Measurements from ENCODE around the gene TVP23A. TPM values are rescaled to one million over a fixed set of nuclear protein-coding genes. Genes with fewer than 3 reads are reported as not detected.
"Not testable (repeated sequence)": the region's sequence is repeated elsewhere in the genome, so short reads cannot be mapped to it uniquely, and the experiment has no call there.

TVP23A gene
- total RNA-seq, 1 donor from 2014 or later, result 0.05 TPM

GRCh38 chr16:10805334-10805733, 13.3 kb downstream of the TVP23A start:
- DNase-seq (ENCODE audit: low read depth), result no peak

- DNase-seq (ENCODE audit: low read depth), result no peak
Measured at GRCh38 chr16:10799736-10800135, 18.9 kb downstream of the TVP23A start.

- no peak for DNase-seq (ENCODE audit: low read depth)
Measured at GRCh38 chr16:10791048-10791447, 27.5 kb downstream of the TVP23A start.

GRCh38 chr16:10788630-10789029, 30.0 kb downstream of the TVP23A start:
- not testable (repeated sequence) for DNase-seq (ENCODE audit: low read depth)

GRCh38 chr16:10787304-10787703, 31.3 kb downstream of the TVP23A start:
- DNase-seq (ENCODE audit: low read depth), result no peak

GRCh38 chr16:10782628-10783027, 36.0 kb downstream of the TVP23A start:
- no peak for DNase-seq (ENCODE audit: low read depth)

- no peak for DNase-seq (ENCODE audit: low read depth)
Measured at GRCh38 chr16:10780628-10781027, 38.0 kb downstream of the TVP23A start.

GRCh38 chr16:10779908-10780307, 38.7 kb downstream of the TVP23A start:
- DNase-seq (ENCODE audit: low read depth), result not testable (repeated sequence)

GRCh38 chr16:10777356-10777755, 41.2 kb downstream of the TVP23A start:
- no peak for DNase-seq (ENCODE audit: low read depth)

GRCh38 chr16:10776923-10777322, 41.7 kb downstream of the TVP23A start:
- not testable (repeated sequence) for DNase-seq (ENCODE audit: low read depth)

- no peak for DNase-seq (ENCODE audit: low read depth)
Measured at GRCh38 chr16:10776280-10776679, 42.3 kb downstream of the TVP23A start.

- DNase-seq (ENCODE audit: low read depth), result peak; percentile 7
Measured at GRCh38 chr16:10770907-10771306, 47.7 kb downstream of the TVP23A start.

- no peak for DNase-seq (ENCODE audit: low read depth)
Measured at GRCh38 chr16:10769381-10769780, 49.2 kb downstream of the TVP23A start.

- DNase-seq (ENCODE audit: low read depth), result no peak
Measured at GRCh38 chr16:10767127-10767526, 51.5 kb downstream of the TVP23A start.

GRCh38 chr16:10765772-10766171, 52.8 kb downstream of the TVP23A start:
- DNase-seq (ENCODE audit: low read depth), result no peak

GRCh38 chr16:10763456-10763855, 55.1 kb downstream of the TVP23A start:
- DNase-seq (ENCODE audit: low read depth), result no peak

GRCh38 chr16:10762336-10763016, 56.1 kb downstream of the TVP23A start:
- DNase-seq (ENCODE audit: low read depth), result no peak

GRCh38 chr16:10761373-10761772, 57.2 kb downstream of the TVP23A start:
- no peak for DNase-seq (ENCODE audit: low read depth)

- DNase-seq (ENCODE audit: low read depth), result no peak
Measured at GRCh38 chr16:10760858-10761257, 57.7 kb downstream of the TVP23A start.

GRCh38 chr16:10756574-10756973, 62.0 kb downstream of the TVP23A start:
- DNase-seq (ENCODE audit: low read depth), result no peak

GRCh38 chr16:10754941-10755340, 63.7 kb downstream of the TVP23A start:
- DNase-seq (ENCODE audit: low read depth), result peak; percentile 83

- no peak for DNase-seq (ENCODE audit: low read depth)
Measured at GRCh38 chr16:10753670-10754069, 64.9 kb downstream of the TVP23A start.

GRCh38 chr16:10752843-10753523, 65.6 kb downstream of the TVP23A start:
- no peak for DNase-seq (ENCODE audit: low read depth)

GRCh38 chr16:10751291-10751697, 67.3 kb downstream of the TVP23A start:
- no peak for DNase-seq (ENCODE audit: low read depth)
